Adrenal gland (tissue), 5 donors: ENCODE measurements around the gene ANKS3.

Experiments
- POLR2A ChIP-seq, 2 donors: fragments of 450-650 bp; IDR thresholded peaks; one replicate each; pipeline ENCODE4 v1.6.1; 2017; ENCODE audit warnings: antibody characterized with exemption in 2 of 2, mild to moderate bottlenecking in 2 of 2, moderate library complexity in 1 of 2
- TF ChIP-seq, protein P1 (sequence below), 6 experiments: fragments of 450-650 bp in 4 of 6; fragments of 200-600 bp in 2 of 6; sonication (generic) in 1 of 6; IDR thresholded peaks; 1 replicate in 5 of 6; 2 replicates in 1 of 6; pipeline versions ENCODE4 v1.5.1 to v1.8.0; 2016 to 2021; ENCODE audit warnings: antibody characterized with exemption in 6 of 6, mild to moderate bottlenecking in 2 of 6, moderate library complexity in 1 of 6
- donor health status: DM: no; HTN: no; CAD: no.

DNA sequence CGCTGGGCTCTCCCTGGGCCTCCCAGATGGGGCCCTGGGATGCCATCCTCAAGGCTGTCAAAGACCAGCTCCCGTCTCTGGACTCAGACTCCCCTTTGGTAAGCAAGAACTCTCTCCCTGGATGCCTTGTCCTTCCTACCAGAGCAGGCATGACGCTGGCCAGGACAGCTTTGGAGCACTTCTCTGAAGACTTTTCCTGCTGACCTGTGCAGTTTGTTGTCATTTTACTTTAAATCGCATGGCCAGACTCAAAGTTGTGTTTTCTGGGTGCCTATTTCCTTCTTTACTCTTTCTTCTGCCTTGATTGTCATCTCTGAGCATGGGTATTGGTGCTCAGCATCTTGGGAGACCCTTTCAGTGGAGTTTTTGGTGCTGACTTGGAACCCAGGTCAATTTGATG is 2.5 kb upstream of the ANKS3 start:
- TF ChIP-seq, protein P1, sequence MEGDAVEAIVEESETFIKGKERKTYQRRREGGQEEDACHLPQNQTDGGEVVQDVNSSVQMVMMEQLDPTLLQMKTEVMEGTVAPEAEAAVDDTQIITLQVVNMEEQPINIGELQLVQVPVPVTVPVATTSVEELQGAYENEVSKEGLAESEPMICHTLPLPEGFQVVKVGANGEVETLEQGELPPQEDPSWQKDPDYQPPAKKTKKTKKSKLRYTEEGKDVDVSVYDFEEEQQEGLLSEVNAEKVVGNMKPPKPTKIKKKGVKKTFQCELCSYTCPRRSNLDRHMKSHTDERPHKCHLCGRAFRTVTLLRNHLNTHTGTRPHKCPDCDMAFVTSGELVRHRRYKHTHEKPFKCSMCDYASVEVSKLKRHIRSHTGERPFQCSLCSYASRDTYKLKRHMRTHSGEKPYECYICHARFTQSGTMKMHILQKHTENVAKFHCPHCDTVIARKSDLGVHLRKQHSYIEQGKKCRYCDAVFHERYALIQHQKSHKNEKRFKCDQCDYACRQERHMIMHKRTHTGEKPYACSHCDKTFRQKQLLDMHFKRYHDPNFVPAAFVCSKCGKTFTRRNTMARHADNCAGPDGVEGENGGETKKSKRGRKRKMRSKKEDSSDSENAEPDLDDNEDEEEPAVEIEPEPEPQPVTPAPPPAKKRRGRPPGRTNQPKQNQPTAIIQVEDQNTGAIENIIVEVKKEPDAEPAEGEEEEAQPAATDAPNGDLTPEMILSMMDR (IDR thresholded peaks at IDR 0.05) = no peak
- TF ChIP-seq POLR2A (IDR thresholded peaks at IDR 0.05) = no peak
